Fibroblast of the aortic adventitia (primary cell): ENCODE results near the gene SCN4A. TPM values are rescaled to one million over a fixed set of nuclear protein-coding genes. Genes with fewer than 3 reads are reported as not detected.

Source experiments
- DNase-seq: peaks from one replicate; pipeline ENCODE4 v3.0.0-alpha.2; 2010; ENCODE audit warnings: low read depth
- H3K4me3 ChIP-seq: 2 replicates; pipeline ENCODE4 v1.5.1; 2011; ENCODE audit warnings: low read depth, mild to moderate bottlenecking, control low read depth, low read length, moderate library complexity
- total RNA-seq: library from RNA; depleted of rRNA; stranded (reverse); fragments of >200 nt; gene quantifications from 2 replicates; pipeline ENCODE4 v1.2.3, GENCODE V29; 2012; ENCODE audit warnings: low replicate concordance
- TF ChIP-seq, protein P1 (sequence below): IDR thresholded peaks from 2 replicates; pipeline ENCODE4 v1.5.1; 2011; ENCODE audit warnings: mild to moderate bottlenecking, low read length, control low read depth, inconsistent platforms; ENCODE audit not compliant: insufficient read depth

The SCN4A gene
- total RNA-seq, 1 donor, result 0.18 TPM

GRCh38 chr17:64005734-64006167 is 33.0 kb upstream of the SCN4A start:
- no peak for DNase-seq
- TF ChIP-seq, protein P1, sequence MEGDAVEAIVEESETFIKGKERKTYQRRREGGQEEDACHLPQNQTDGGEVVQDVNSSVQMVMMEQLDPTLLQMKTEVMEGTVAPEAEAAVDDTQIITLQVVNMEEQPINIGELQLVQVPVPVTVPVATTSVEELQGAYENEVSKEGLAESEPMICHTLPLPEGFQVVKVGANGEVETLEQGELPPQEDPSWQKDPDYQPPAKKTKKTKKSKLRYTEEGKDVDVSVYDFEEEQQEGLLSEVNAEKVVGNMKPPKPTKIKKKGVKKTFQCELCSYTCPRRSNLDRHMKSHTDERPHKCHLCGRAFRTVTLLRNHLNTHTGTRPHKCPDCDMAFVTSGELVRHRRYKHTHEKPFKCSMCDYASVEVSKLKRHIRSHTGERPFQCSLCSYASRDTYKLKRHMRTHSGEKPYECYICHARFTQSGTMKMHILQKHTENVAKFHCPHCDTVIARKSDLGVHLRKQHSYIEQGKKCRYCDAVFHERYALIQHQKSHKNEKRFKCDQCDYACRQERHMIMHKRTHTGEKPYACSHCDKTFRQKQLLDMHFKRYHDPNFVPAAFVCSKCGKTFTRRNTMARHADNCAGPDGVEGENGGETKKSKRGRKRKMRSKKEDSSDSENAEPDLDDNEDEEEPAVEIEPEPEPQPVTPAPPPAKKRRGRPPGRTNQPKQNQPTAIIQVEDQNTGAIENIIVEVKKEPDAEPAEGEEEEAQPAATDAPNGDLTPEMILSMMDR, result no peak
- H3K4me3 ChIP-seq, result no peak overlapping the region

DNA sequence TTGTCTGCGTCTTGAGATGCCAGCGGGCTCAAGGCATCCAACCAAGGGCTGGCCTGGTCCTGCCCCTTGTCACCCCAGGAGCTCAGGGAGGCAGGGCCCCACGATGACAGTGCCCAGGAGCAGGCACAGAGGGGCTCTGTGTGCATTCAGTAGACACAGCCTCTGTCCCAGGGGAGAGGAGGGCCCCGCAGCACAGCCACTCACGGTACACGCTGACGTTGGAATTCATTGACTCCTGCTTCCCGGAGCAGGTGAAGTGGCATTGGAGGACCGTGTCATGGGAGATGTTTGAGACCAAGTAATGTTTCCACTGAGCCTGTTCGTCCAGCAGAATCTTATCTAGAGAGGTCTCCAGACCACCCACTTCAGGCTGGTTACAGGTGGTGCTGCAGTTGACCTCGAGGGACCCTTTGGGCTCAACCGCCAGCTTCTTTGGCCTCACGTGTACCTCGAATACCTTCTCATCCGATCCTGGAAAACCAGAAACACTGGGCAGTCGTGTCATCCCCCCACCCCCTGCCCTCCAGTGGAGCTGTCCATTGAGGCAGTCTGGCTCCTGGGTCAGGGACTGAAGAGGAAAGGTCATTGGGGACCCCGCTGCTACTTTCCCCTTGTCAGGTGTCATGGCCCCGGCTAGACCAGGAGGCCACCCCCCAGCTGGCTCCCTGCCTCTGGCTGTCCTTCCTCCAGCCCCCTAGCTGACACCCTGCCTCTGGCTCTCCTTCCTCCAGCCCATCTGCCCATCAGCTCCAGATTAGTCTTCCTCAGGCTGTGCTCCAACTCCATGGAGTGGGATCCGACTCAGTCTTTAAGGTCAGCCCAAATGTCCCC is 32.4 kb upstream of the SCN4A start:
- DNase-seq, result no peak
- H3K4me3 ChIP-seq, result no peak overlapping the region
- TF ChIP-seq, protein P1, result no peak

- TF ChIP-seq, protein P1, result no peak
- no peak overlapping the region for H3K4me3 ChIP-seq
- no peak for DNase-seq
These were observed 31.6 kb upstream of the SCN4A start for GRCh38 chr17:64004218-64004770.

- no peak for DNase-seq
- TF ChIP-seq, protein P1, result no peak
- no peak overlapping the region for H3K4me3 ChIP-seq
These were observed 30.9 kb upstream of the SCN4A start for GRCh38 chr17:64003526-64004121.

DNA sequence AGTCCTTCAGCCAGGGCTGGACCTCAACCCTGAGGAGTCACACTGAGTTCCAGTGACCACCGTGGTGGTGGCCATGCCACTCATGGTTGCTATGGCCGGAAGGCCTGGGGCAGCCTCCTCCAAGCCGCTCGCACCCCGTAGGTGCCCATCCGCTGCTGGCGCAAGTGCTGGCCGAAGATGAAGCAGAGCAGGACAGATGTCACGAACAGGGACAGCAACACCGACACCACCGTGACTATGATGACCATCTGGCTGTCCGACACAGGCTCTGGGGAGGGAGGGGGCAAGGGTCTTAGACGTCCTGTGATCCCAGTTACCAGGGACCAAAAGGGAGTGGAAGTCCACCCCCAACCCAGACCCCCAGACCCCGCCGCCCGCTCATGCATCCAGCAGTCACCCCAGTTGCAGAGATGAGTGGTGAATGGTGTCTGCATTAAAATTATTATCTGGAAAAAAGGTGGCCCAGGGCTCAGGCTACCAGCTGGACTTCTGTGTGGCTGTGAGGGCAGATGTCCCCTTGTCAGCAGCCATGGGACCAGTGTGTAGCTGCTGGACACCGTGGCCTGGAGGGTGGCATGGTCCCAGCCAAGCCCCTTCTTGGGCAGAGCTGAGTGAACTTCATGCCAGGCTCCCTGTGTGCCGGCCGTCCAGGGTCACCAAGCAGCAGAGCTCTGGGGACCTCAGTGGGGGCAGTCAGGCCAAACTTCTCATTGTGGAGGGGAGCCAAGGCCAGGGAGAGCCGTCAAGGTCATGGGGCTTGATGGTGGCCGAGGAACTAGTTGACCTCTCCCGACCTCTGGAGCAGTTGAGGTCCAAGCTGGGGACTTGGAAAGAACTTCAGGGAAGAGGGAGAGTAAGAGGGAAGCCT is 30.2 kb upstream of the SCN4A start:
- TF ChIP-seq, protein P1, result no peak
- no peak for DNase-seq
- no peak overlapping the region for H3K4me3 ChIP-seq

GRCh38 chr17:64001763-64002529 is 29.2 kb upstream of the SCN4A start:
- peak; percentile 75 for DNase-seq
- no peak overlapping the region for H3K4me3 ChIP-seq
- TF ChIP-seq, protein P1, result no peak
